ENCODE results near the gene FGF21.
A peak's percentile ranks its signal among the peaks of the same experiment; 100 is the strongest.

The FGF21 gene

GRCh38 chr19:48731452-48731851 is 23.9 kb upstream of the FGF21 start:
- DNase-seq = no peak

- no peak for DNase-seq
Measured at GRCh38 chr19:48734625-48735024, 20.7 kb upstream of the FGF21 start.

GRCh38 chr19:48735031-48735615 is 20.2 kb upstream of the FGF21 start:
- peak; percentile 63 for DNase-seq

GRCh38 chr19:48737360-48737998 is 17.8 kb upstream of the FGF21 start:
- DNase-seq = peak; percentile 32

- peak; percentile 96 for DNase-seq
Measured at GRCh38 chr19:48738557-48739403, 16.5 kb upstream of the FGF21 start.

GRCh38 chr19:48739404-48740163 is 15.7 kb upstream of the FGF21 start:
- DNase-seq = peak; percentile 67

- no peak for DNase-seq
Measured at GRCh38 chr19:48740164-48740972, 15.0 kb upstream of the FGF21 start, which contains the start of gene RASIP1. RASIP1 (minus strand) TSS chr19:48740610; CDS start chr19:48740282, 328 bp downstream.

GRCh38 chr19:48741129-48741999 is 14.0 kb upstream of the FGF21 start:
- no peak for DNase-seq

GRCh38 chr19:48742096-48742495 is 13.2 kb upstream of the FGF21 start:
- no peak for DNase-seq

- peak; percentile 47 for DNase-seq
Measured at GRCh38 chr19:48745208-48745995, 9.9 kb upstream of the FGF21 start.

- DNase-seq = no peak
Measured at GRCh38 chr19:48746110-48746509, 9.2 kb upstream of the FGF21 start.

GRCh38 chr19:48746738-48747575 is 8.4 kb upstream of the FGF21 start, which contains the start of gene IZUMO1:
IZUMO1 (minus strand) TSS chr19:48746909; CDS start chr19:48745859, 1,050 bp downstream.
- no peak for DNase-seq

- no peak for DNase-seq
Measured at GRCh38 chr19:48749571-48750198, 5.6 kb upstream of the FGF21 start.

- no peak for DNase-seq
Measured at GRCh38 chr19:48750351-48750750, 5.0 kb upstream of the FGF21 start.

GRCh38 chr19:48750771-48751504 is 4.4 kb upstream of the FGF21 start:
- DNase-seq = no peak

- no peak for DNase-seq
Measured at GRCh38 chr19:48751845-48752495, 3.4 kb upstream of the FGF21 start.

Measured in NCI-H146 (cell line).